GM18499 (cell line): ENCODE measurements around the gene LTBR.

ENCODE experiments used
- ATAC-seq: cut with Tn5 transposase; IDR thresholded peaks from one replicate; pipeline ENCODE4 v1.9.1; 2021; ENCODE audit warnings: moderate number of reproducible peaks; ENCODE audit not compliant: insufficient read depth, unreplicated experiment

LTBR gene

GRCh38 chr12:6380141-6381121 is 3.5 kb upstream of the LTBR start:
- no peak for ATAC-seq

DNA sequence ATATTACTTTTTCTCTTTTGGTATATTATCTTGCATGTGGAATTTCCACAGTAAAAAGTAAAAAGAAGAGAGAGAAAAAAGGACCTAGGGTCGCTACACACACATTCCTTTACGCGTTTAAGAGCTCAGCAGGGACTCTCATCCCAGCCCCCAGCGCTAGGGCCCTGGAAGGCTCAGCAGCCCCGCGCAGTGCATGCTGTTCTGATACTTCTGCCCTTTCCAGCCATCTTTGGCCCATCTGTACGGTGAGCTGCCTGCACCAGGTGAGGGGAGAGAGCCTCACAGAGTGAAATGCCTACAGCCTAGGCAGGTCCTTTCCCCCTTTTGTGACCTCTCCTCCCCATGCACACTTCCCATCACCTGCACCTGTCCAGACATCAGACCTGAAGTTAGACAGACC is 1.6 kb upstream of the LTBR start:
- ATAC-seq = no peak

- no peak for ATAC-seq
Observed at GRCh38 chr12:6382982-6383381, 980 bp upstream of the LTBR start.

DNA sequence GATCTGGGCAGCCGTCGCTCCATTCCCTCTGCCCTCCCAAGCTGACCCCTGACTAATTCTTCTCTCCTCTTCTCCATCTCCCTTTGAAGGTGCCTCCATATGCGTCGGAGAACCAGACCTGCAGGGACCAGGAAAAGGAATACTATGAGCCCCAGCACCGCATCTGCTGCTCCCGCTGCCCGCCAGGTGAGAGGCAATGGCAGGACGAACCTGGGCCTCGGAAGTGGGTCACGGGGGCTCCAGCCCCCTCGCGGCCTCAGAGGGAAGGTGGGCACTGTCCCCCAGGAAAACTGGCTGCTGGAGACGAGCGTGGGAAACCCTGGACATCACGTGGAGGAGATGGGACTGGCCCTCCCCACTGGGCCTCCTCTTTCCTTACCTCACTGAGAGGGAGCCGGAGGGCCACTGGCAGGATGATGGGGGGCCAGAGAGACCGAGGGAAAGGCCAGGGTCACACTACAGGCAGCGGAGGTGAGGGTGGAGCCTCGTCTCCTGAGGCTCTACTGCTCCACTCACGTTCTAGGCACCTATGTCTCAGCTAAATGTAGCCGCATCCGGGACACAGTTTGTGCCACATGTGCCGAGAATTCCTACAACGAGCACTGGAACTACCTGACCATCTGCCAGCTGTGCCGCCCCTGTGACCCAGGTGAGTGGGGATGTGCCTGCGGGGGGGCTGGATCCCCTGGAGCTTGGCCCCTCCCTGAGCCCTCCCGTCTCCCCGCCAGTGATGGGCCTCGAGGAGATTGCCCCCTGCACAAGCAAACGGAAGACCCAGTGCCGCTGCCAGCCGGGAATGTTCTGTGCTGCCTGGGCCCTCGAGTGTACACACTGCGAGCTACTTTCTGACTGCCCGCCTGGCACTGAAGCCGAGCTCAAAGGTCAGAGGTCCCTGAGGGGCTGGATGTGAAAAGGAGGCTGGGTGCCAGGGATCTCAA is 806 bp downstream of the LTBR start:
- no peak for ATAC-seq

DNA sequence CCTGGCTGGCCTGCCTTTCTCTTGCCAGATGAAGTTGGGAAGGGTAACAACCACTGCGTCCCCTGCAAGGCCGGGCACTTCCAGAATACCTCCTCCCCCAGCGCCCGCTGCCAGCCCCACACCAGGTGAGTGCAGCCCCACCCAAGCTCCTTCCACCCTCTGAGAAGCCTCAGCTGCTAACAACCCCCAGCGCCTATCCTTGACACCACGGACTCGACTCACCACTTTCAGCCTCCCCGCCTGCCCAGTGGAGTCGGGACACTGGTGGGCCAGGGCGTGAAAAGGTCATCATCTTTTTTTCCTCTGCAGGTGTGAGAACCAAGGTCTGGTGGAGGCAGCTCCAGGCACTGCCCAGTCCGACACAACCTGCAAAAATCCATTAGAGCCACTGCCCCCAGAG is 2.1 kb downstream of the LTBR start:
- ATAC-seq = no peak

- no peak for ATAC-seq
Observed at GRCh38 chr12:6386491-6386890, 2.5 kb downstream of the LTBR start.

DNA sequence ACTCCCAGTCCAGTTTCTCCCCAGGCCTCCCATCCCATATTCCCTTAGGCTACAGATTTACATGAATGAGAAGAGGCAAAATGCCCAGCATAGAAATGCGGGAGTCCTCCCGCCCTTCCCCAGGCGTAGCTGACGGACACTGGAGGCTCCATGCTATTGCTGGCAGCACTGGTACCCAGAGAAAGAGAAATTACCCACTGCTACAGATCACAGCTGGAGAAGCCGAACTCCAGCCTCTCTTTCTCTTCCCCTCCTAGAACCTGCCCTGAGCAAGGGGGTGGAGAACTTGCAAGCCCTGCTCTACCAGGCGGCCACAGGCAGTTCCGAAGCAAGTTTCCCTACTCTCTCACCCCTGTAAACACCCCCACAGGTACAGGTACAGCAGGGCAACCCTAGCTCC is 3.6 kb downstream of the LTBR start:
- no peak for ATAC-seq

- no peak for ATAC-seq
Observed at GRCh38 chr12:6390084-6390799, 6.3 kb downstream of the LTBR start.

DNA sequence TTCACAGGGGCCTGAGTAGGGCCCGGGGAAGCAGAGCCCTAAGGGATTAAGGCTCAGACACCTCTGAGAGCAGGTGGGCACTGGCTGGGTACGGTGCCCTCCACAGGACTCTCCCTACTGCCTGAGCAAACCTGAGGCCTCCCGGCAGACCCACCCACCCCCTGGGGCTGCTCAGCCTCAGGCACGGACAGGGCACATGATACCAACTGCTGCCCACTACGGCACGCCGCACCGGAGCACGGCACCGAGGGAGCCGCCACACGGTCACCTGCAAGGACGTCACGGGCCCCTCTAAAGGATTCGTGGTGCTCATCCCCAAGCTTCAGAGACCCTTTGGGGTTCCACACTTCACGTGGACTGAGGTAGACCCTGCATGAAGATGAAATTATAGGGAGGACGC is 7.1 kb downstream of the LTBR start:
- no peak for ATAC-seq

- no peak for ATAC-seq
Observed at GRCh38 chr12:6392504-6392903, 8.5 kb downstream of the LTBR start.

DNA sequence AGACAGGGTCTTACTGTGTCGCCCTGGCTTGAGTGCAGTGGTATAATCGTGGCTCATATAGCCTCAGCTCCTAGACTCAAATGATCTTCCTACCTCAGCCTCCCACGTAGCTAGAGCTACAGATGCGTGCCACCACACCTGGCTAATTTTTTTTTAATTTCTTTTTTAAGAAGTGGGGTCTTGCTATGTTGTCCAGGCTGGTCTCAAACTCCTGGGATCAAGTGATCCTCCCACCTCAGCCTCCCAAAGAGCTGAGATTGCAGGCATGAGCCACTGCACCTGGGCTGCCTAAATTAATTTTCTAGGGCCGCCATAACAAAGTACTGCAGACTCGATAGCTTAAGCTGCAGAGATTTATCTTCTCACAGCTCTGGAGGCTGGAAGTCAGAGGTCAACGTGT is 9.1 kb downstream of the LTBR start:
- ATAC-seq = no peak

DNA sequence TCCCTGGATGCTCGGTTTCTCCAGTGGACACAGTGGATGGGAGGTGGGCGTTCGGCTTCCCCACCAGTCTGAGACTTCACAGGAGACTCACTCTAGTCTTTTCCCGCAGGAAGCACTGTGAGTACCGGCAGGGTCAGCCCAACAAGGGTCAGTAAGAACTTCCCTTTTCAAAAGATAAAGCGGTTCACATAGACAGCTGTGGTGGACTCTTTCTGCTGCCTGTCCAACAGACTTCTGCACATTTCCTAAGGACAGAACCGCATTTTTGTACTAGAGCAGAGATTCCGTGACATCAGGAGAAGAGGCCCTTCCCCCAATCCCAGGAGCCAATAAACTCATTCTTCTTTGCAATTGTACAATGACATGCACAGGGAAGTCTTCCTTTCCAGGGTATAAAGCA is 10.4 kb downstream of the LTBR start:
- ATAC-seq = no peak

DNA sequence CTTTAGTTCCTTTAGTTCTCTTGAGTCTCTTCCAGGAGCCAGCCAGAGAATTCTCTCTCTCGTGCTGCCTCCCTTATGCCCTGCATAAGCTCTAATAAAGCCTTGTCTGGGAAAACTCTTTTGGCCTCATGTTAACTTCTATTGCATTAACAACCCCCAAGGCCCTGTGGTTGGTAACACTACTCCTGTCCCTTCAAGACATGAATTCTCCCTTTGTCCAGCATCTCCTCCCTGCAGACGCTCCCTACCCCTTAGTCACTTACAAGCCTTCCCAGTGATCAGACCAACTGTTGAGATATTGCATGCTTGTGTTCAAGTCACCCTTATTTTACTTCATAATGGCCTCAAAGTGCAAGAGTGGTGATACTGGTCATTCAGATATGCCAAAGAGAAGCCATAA is 12.1 kb downstream of the LTBR start:
- no peak for ATAC-seq

DNA sequence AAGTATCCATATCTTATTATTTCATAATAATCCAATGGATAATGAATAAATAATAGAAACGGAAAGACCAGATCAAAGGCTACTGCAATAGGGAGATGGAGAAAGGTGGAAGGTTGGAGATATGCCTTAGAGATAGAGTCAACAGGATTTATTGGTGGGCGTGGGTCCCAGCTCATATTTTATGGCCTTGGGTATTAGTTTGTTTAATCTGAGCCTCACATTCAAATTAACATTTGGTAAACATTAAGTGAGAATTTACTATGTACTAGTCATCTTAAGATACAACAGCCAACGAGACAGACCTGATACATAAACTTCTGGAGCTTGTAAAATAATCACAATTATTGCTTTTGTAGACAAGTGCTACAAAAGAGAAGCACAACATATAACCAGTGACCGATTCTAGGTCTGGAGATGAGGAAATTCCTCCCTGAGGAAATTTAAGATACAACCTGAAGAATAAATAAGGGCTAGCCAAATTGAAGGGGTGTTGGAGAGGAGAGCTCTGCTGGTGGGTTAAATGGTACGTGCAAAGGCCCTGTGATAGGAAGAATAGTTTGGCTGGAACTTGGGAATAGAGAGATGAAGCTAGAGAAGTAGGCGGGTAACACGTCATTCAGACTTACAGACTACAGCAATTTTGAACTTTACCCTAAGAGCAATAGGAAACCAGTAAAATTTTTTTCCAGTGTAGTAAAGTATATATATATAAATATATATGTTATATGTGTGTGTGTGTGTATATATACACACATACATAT is 16.1 kb downstream of the LTBR start:
- ATAC-seq = no peak

GRCh38 chr12:6404390-6404789 is 20.4 kb downstream of the LTBR start:
- no peak for ATAC-seq

GRCh38 chr12:6405963-6406362 is 22.0 kb downstream of the LTBR start:
- no peak for ATAC-seq

DNA sequence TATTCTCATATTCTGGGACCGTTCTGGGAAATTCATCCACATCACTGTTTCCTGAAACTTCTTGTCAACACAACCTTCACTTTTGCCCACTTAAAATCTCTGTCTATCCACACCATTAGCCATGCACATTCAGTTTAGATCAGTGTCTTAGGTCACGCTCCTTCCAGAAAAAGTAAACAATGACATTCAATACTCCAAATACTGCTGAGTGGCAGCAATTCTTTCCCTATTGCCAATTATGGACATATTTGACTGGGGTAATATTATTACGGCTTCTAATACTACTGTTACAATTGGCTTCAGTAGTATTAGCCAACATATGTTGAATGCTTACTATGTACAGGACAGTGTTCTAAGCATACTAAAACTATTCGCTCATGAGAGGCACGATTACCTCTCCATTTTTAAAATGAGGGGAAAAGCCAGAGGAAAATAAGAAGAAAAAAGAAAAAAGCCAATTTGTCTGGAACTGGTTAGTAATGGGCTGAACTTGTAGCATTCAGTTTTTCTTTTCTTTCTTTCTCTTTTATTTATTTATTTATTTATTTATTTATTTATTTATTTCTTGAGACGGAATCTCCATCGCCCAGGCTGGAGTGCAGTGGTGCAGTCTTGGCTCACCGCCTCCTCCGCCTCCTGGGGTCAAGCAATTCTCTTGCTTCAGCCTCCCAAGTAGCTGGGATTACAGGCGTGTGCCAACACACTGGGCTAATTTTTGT is 23.4 kb downstream of the LTBR start:
- no peak for ATAC-seq

- no peak for ATAC-seq
Observed at GRCh38 chr12:6416596-6416995, 32.6 kb downstream of the LTBR start.

- no peak for ATAC-seq
Observed at GRCh38 chr12:6418796-6419195, 34.8 kb downstream of the LTBR start.
